GM19035 (cell line): Measurements from ENCODE around the gene SGCE.
"Not testable (repeated sequence)": the region's sequence is repeated elsewhere in the genome, so short reads cannot be mapped to it uniquely, and the experiment has no call there.

Source experiments
- ATAC-seq: cut with Tn5 transposase; IDR thresholded peaks from one replicate; pipeline ENCODE4 v1.9.1; 2021; ENCODE audit not compliant: unreplicated experiment

Gene SGCE, protein sequence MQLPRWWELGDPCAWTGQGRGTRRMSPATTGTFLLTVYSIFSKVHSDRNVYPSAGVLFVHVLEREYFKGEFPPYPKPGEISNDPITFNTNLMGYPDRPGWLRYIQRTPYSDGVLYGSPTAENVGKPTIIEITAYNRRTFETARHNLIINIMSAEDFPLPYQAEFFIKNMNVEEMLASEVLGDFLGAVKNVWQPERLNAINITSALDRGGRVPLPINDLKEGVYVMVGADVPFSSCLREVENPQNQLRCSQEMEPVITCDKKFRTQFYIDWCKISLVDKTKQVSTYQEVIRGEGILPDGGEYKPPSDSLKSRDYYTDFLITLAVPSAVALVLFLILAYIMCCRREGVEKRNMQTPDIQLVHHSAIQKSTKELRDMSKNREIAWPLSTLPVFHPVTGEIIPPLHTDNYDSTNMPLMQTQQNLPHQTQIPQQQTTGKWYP

DNA sequence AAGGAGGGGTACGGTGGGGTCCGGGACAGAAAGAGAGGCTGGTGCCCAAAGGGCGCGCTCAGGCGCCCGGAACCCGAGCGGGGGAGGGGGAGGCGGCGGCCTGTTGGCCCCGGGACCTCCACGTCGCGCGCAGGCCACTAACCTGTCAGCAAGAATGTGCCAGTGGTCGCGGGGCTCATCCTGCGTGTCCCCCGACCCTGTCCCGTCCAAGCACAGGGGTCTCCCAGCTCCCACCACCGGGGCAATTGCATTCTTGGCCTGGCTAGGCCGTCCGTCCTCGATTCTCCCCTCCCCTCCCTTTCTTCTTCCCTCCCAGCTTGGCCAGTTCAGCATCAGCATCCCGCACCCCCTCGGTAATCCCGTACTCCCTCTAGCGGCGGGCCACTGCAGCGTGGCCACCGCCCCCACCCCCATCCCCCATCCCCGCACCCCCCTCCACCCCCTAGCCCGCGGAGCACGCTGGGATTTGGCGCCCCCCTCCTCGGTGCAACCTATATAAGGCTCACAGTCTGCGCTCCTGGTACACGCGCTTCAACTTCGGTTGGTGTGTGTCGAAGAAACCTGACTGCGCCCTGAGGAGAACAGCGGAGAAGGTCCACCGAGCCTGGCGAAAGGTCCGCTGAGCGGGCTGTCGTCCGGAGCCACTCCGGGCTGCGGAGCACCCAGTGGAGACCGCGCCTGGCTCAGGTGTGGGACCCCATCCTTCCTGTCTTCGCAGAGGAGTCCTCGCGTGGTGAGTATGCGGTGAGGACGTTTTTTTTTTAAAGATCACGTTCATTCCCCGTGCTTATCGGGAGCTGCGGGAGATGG, at the start of gene SGCE:
TSS of gene SGCE (minus strand) at position 286 of the 810 bp plus-strand sequence. CDS start at position 251, 35 bp downstream.
- no peak for ATAC-seq

DNA sequence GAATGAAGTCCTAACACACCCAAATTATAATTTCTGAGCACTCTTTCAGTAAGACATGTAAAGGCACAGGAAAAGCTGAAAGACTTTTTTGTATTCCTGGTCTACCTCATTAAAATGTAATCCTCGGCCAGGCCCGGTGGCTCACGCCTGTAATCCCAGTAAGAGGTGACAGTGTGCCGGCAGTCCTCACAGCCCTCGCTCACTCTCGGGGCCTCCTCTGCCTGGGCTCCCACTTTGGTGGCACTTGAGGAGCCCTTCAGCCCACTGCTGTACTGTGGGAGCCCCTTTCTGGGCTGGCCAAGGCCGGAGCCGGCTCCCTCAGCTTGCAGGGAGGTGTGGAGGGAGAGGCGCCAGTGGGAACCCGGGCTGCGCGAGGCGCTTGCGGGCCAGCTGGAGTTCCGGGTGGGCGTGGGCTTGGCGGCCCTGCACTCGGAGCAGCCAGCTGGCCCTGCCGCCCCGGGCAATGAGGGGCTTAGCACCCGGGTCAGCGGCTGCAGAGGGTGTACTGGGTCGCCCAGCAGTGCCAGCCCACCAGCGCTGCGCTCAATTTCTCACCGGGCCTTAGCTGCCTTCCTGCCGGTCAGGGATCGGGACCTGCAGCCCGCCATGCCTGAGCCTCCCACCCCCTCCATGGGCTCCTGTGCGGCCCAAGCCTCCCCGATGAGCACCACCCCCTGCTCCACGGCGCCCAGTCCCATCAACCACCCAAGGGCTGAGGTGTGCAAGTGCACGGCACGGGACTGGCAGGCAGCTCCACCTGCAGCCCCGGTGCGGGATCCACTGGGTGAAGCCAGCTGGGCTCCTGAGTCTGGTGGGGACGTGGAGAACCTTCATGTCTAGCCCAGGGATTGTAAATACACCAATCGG, 49.5 kb upstream of the SGCE start:
- not testable (repeated sequence) for ATAC-seq

DNA sequence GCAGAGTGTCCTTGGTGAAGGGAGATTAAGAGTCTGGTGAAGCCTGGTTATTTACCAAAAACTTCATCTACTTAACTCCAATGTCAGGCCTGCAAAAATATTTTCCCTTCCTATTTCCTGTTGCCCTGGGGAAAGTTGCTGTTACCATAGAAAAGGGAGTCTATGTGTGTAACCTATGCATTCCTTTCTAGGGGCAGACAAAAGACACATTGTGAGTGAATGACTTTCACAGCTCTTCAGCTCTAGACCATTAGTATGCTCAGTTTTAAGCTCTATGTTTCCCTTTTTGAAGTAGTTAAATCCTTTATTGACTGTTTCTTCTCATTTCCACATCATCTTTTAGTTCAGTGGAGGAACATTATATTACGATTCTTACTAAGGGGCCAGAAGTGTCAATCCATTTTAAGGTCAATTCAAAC, 45.6 kb upstream of the SGCE start:
- no peak for ATAC-seq

DNA sequence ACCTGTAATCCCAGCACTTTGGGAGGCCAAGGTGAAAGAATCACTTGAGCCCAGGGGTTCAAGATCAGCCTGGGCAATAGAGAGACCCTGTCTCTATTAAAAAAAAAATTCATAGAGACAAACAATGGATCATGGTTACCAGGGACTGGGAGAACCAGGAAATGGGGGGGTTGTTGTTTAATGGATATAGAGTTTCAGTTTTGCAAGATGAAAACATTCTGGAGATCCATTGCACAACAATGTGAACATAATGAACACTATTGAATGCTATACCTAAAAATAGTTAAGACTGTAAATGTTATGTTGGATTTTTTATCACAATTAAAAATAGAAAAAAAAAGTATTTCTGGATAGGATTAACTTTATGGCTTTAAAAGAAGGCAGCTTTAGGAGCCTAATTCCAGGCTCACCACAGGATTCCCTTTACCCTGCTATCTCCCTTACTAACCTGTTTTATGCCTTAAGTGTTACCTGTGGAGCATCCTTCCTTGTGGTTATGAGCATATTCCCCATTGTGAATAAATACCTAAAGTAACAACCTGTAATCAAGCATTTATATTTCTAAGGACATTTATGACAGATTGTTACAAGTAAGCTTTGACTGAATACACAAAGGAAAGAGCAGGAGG, 45.1 kb upstream of the SGCE start:
- no peak for ATAC-seq

DNA sequence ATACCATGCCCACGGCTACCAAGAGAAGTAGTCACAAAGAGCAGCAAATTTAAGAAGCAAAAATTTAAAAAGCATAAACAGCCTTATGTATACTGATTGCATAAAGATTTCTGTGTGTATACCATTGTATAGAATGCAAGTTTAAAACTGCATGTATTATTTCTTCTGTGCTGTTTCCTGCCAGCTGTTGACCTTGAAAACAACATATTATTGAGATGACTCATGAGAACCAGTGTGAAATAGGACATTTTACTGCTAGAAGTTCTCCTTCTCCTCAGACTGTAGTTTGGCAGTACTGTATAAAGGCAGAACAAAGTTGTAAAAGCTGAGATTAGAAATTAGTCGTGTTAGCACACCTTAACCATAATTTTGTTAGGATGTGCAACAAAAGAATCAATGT, 42.3 kb upstream of the SGCE start:
- ATAC-seq = no peak

DNA sequence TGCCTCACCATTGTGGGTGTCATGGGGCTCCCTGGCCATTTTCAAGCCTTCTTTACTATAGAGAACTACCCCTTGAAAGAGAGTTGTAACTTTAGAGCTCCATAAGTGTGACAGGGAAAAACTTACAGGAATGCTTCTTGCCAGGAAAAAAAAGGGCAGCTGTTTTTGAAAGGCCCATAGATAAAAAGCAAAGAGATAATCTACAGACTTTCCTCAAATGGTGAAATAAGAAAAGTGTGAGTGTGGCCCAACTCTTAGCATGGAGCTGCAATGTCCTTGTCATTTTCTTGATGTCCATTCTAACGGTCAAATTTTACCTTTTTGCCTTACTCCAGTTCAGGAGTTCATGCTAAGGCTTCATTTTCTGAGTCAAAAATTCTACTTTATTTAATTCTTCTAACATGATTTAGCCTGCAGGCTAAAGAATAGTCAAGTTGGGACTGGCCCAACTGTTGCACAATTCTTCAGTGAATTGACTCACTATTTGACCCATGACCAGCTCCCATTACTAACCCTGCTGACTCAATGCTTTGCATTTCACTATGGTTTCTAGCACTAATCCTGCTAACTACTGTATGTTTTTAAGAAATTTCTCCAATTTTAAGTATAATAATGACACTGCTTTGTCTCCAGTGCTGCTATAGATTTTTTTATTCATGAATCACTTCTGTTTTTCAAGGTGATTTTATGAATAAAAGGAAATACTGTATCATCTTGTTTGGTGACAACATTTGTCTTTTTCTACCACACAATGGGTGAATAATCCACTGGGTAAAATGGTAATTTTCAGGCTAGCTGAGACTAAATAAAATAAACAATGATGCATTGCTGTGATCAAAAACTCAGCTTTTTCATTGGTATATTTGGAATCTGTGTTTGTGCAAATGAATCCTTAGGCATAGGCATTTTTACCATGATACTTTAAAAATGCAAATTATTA, 41.4 kb upstream of the SGCE start:
- ATAC-seq = no peak

DNA sequence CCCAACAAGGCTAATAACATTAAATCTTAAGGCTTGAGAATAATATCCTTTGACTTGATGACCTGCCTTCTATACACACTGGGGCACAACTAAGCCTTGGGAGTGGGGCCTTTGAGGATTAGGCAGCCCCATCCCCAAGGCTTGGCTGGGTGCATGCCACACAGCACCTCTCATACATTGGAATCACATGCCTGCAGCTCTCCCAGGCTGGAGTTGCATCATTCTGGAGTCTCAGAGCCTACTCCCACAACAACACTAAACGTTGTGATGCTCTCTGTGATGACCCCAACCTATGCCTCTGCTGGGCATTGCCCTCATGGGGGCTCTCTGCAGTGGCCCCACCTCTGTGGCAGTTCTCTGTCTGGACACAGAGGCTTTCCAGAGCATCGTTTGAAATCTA, 31.9 kb upstream of the SGCE start:
- ATAC-seq = no peak

DNA sequence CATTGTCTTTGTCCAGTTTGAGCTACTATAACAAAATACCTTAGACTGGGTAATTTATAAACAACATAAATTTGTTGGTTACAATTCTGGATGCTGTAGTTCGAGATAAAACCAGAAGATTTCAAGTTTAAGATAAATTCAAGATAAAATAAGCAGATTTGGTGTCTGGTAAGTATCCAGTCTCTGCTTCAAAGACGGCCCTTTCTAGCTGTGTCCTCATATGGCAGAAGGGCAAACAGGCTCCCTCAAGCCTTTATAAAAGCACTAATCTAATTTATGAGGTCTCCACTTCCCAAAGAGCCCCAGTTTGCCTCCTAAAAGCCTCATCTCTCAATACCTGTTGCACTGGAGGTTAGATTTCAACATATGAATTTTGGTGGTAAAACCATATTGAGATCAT, 31.1 kb upstream of the SGCE start:
- ATAC-seq = no peak

DNA sequence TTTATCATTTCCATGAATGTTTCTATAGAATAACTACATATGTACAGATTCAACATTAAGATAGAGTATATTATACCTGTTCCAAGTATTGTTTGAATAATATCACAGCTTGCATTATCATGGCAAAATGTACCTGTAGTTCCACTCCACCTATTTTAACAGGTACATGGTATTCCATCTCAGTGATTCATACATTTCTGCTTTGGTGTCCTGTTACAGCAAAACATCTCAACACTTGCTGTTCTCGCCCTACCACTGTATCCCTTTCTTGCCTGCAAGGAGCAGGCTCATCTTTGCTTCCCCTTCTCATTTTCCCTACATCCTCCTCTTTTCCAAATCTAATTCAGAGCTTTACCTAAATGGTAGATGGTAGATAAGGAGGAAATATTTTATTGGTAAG, 27.1 kb upstream of the SGCE start:
- no peak for ATAC-seq

DNA sequence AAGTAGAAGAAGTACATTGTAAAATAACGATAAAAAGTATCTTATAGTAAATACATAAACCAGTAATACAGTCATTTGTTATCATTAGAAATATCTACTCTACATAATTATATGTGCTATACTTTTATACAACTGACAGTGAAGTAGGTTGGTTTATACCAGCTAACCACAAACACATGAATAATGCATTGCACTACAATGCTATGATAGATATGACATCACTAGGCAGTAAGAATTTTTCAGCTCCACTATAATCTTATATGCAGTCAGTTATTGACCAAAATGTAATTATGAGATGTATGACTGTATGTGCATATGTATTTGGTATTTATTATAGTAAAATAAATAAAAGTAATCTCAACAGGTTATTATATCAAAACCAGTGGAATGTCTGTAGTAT, 23.4 kb upstream of the SGCE start:
- ATAC-seq = no peak

DNA sequence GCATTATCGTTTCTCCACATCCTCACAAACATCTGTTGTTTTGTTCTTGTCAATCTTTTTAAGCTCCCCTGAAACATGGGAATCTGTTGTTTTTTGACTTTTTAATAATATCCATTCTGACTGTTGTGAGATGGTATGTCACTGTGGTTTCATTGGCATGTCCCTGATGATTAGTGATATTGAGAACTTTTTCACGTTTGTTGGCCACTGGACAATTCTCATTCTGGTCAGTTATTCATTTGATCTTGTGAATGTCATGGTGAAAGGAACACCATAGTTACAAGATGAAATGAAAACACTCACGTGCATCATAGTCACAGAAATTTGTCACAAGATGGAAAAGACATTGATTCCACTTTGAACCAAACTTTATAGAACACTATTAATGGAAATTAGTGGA, 20.5 kb upstream of the SGCE start:
- ATAC-seq = no peak

DNA sequence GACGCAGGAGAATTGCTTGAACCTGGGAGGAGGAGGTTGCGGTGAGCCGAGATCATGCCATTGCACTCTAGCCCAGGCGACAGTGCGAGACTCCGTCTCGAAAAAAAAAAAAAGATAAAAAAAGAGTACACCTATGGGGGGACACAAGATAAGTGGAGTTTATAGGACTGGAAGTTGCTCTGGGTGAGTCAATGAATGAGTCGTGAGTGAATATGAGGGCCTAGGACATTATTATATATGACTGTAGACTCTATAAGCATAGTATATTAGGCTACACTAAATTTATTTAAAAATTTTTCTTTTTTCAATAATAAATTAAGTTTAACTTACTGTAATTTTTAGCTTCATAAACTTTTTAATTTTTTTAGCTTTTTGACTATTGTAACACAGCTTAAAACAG, 19.4 kb upstream of the SGCE start:
- ATAC-seq = no peak

DNA sequence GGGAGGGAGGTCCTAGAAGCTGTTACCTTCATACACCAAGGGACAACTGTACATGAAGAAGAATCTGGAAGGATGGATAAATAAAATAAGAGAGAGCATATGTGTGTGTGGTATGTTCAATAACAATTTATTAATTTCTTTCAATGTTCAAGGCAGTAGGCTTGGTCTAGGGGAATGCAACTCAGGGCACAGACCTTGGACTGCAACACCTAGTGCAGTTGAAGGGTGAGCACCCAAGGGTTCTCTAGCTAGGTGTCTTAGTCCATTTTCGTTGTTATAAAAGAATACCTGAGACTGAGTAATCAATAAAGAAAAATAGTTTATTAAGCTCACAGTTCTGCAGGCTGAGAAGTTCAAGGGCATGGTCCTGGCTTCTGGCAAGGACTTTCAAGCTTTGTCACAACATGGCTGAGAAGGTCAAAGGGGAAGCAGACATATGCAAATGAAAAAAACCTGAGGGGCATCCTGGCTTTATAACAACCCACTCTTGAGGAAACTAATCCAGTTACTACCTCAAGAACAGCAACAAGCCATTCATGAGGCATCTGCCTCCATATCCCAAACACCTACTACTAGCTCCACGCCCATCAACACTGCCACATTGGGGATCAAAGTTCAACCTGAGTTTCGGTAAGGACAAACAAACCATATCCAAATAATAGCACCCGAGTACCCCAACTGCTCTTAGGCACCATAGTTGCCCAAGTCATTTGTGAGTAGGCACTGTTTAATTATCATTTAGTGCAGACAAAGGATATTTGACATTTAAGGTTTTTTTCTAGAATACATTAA, 15.7 kb upstream of the SGCE start:
- no peak for ATAC-seq

DNA sequence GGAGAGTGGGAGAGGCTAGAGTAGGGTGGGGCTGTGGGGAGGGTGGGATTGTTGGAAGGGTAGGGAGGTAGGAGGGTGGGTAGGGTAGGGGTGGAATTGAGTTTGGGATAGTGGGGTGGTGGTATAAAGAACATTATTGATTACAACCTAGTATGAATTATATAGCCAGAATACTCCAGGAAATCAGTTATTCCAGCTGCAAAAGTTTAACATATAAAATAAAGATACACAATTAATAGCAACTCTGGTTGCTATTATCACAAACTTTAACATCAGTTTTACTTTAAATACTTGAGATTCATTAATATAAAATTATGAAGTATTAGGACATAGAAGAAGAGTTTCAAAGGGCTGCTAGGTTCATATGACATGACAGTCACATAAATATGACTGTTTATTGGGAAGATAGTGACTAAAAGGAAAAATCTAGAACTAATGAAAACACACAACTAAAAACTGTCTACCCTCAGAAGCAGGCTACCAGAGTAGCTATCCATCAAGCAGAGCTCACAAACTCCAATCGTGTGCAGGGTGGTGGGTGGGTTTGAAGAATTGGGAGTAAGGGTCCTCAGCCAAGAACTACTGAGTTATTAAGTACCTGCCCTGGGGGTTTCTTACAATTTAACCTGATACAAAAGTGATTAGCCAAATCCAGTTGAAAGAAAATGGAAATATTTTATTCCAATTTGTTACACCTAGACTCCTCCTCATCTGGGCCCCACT, 14.0 kb upstream of the SGCE start:
- no peak for ATAC-seq

DNA sequence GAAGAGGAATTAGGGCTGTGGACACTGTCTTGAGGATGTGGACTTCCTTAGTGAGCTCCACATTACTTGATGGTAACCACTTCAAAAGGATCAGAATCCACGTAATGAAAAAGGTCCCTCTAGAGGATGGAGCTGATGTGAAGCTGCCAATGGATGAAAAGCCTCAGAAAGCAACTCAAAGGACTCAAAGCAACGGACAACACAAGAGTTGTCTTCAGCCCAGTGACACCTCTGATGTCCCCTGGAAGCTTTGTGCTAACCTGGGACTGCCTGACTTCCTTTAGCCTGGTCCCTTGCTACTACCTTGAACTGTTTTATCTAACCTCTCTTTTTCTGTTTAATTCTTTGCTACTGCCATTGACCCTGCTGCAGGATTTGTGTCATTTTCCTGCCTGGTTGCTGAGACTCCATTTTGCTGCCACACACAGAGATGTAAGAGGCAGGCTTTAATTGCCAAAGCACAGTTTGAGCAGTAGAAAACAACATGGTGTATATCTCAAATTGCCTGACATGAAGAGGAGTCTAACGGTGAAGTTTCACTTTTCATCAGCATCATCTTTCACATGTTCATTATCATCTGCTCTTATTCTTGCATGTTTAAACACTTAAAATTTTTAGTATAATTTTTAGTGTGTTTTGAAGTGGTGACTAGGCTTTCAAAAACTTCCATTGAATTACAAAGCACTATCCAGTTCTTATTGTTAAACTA, 11.1 kb upstream of the SGCE start:
- no peak for ATAC-seq

DNA sequence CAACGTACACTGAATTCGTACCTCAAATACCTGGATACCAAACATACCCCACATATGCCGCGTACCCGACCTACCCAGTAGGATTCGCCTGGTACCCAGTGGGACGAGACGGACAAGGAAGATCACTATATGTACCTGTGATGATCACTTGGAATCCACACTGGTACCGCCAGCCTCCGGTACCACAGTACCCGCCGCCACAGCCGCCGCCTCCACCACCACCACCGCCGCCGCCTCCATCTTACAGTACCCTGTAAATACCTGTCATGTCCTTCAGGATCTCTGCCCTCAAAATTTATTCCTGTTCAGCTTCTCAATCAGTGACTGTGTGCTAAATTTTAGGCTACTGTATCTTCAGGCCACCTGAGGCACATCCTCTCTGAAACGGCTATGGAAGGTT, 9.5 kb upstream of the SGCE start:
- no peak for ATAC-seq

DNA sequence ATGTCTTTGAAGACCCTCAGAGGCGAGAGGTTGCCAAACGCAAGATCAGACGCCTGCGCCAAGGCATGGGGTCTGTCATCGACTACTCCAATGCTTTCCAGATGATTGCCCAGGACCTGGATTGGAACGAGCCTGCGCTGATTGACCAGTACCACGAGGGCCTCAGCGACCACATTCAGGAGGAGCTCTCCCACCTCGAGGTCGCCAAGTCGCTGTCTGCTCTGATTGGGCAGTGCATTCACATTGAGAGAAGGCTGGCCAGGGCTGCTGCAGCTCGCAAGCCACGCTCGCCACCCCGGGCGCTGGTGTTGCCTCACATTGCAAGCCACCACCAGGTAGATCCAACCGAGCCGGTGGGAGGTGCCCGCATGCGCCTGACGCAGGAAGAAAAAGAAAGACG, 8.1 kb upstream of the SGCE start:
- no peak for ATAC-seq

DNA sequence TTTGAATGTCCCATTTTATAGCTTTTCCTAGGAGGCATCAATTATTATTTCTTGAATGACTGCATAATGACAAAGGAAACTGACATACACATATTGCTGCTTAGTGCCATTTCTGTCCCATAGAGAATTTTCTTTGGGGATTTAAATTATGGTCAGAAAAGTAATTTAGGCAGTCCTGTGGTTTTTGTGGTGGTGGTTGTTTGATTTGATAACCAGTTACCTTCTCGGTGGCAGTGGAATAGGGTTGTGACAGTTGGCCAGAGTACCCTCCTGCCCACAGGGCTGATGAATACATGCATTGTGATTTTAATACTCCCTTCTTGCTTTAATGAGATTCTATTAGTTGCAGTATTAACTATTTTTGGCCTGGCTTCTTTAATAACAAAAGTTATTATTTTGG, 6.6 kb upstream of the SGCE start:
- no peak for ATAC-seq
